SK-N-SH treated with all-trans-retinoic acid at 6 μM for 48 hours (cell line): ENCODE results near the gene TRIP6.
"Not testable (repeated sequence)": the region's sequence is repeated elsewhere in the genome, so short reads cannot be mapped to it uniquely, and the experiment has no call there.

ENCODE experiments used
- ATAC-seq: fragments of 200-7000 bp; cut with Tn5 transposase; 3 replicates; pipeline ENCODE4 v1.9.1; 2020; ENCODE audit warnings: mild to moderate bottlenecking, moderate library complexity
- ARNTL ChIP-seq: fragments of 450-650 bp; formaldehyde crosslinking; IDR thresholded peaks from 2 replicates; pipeline ENCODE4 v1.5.0; 2020; ENCODE audit warnings: low read depth, mild to moderate bottlenecking, moderate library complexity, borderline replicate concordance
- BACH2 ChIP-seq: fragments of 250-450 bp; sonication (Bioruptor Pico); IDR thresholded peaks from 2 replicates; pipeline ENCODE4 v1.9.0; 2021; ENCODE audit warnings: mild to moderate bottlenecking, borderline replicate concordance
- CREB5 ChIP-seq: fragments of 250-450 bp; sonication (Bioruptor Pico); IDR thresholded peaks from 2 replicates; pipeline ENCODE4 v1.5.1; 2020; ENCODE audit warnings: low read depth, mild to moderate bottlenecking, moderate library complexity
- CSDC2 ChIP-seq: fragments of 250-450 bp; sonication (Bioruptor Pico); IDR thresholded peaks from 2 replicates; pipeline ENCODE4 v1.5.0; 2020; ENCODE audit warnings: mild to moderate bottlenecking, moderate library complexity
- CSRNP3 ChIP-seq: fragments of 250-450 bp; sonication (Bioruptor Pico); IDR thresholded peaks from 2 replicates; pipeline ENCODE4 v1.5.1; 2021; ENCODE audit warnings: mild to moderate bottlenecking, moderate library complexity
- ESRRG ChIP-seq: fragments of 250-450 bp; sonication (Bioruptor Pico); IDR thresholded peaks from 2 replicates; pipeline ENCODE4 v1.6.1; 2021; ENCODE audit warnings: mild to moderate bottlenecking
- GLIS3 ChIP-seq: fragments of 250-450 bp; sonication (Bioruptor Pico); IDR thresholded peaks from 2 replicates; pipeline ENCODE4 v1.5.0; 2020; ENCODE audit warnings: mild to moderate bottlenecking, moderate library complexity
- ISL1 ChIP-seq: fragments of 250-450 bp; sonication (Bioruptor Pico); IDR thresholded peaks from 2 replicates; pipeline ENCODE4 v2.1.2; 2022; ENCODE audit warnings: mild to moderate bottlenecking, moderate library complexity
- PATZ1 ChIP-seq: fragments of 250-450 bp; sonication (Bioruptor Pico); IDR thresholded peaks from 2 replicates; pipeline ENCODE4 v1.8.0; 2020; ENCODE audit warnings: mild to moderate bottlenecking, moderate library complexity, borderline replicate concordance
- POU6F1 ChIP-seq: fragments of 250-450 bp; sonication (Bioruptor Pico); IDR thresholded peaks from 2 replicates; pipeline ENCODE4 v1.8.0; 2021; ENCODE audit warnings: low read depth, mild to moderate bottlenecking, moderate library complexity, borderline replicate concordance
- PPARA ChIP-seq: fragments of 250-450 bp; sonication (Bioruptor Pico); IDR thresholded peaks from 2 replicates; pipeline ENCODE4 v1.5.0; 2020; ENCODE audit warnings: mild to moderate bottlenecking, borderline replicate concordance
- RARB ChIP-seq: fragments of 250-450 bp; sonication (Bioruptor Pico); IDR thresholded peaks from 2 replicates; pipeline ENCODE4 v1.8.0; 2021; ENCODE audit warnings: mild to moderate bottlenecking, moderate library complexity
- SNAI2 ChIP-seq: fragments of 250-450 bp; sonication (Bioruptor Pico); IDR thresholded peaks from 2 replicates; pipeline ENCODE4 v1.5.0; 2020; ENCODE audit warnings: mild to moderate bottlenecking, moderate library complexity
- TOX ChIP-seq: fragments of 250-450 bp; sonication (Bioruptor Pico); IDR thresholded peaks from 2 replicates; pipeline ENCODE4 v1.8.0; 2021; ENCODE audit warnings: mild to moderate bottlenecking, moderate library complexity, borderline replicate concordance
- ZC3H10 ChIP-seq: fragments of 250-450 bp; sonication (Bioruptor Pico); IDR thresholded peaks from 2 replicates; pipeline ENCODE4 v1.5.1; 2021; ENCODE audit warnings: mild to moderate bottlenecking, moderate library complexity
- ZFP3 ChIP-seq: fragments of 250-450 bp; sonication (Bioruptor Pico); IDR thresholded peaks from 2 replicates; pipeline ENCODE4 v1.5.0; 2020; ENCODE audit warnings: mild to moderate bottlenecking, moderate library complexity
- ZFP30 ChIP-seq: fragments of 450-650 bp; formaldehyde crosslinking; IDR thresholded peaks from 2 replicates; pipeline ENCODE4 v1.5.0; 2022; ENCODE audit warnings: mild to moderate bottlenecking, moderate library complexity
- ZNF565 ChIP-seq: fragments of 450-650 bp; formaldehyde crosslinking; conservative IDR thresholded peaks from 2 replicates; pipeline ENCODE4 v1.5.0; 2020; ENCODE audit warnings: low read depth, mild to moderate bottlenecking, moderate library complexity
- ZNF8 ChIP-seq: fragments of 450-650 bp; formaldehyde crosslinking; IDR thresholded peaks from 2 replicates; pipeline ENCODE4 v1.5.0; 2020; ENCODE audit warnings: mild to moderate bottlenecking, moderate library complexity

The TRIP6 gene

GRCh38 chr7:100914208-100914878 lies 47.2 kb downstream of the TRIP6 start (continued):
- TF ChIP-seq POU6F1 (CRISPR knock-in tag) (no peak), ESRRG (CRISPR knock-in tag) (no peak), ISL1 (no peak), ZFP30 (no peak), PATZ1 (CRISPR knock-in tag) (no peak), SNAI2 (CRISPR knock-in tag) (no peak), ZC3H10 (CRISPR knock-in tag) (no peak), ARNTL (CRISPR knock-in tag) (no peak), CSRNP3 (CRISPR knock-in tag) (no peak), PPARA (no peak)

- ATAC-seq: no peak
- TF ChIP-seq GLIS3 (CRISPR knock-in tag) (no peak), ZNF565 (CRISPR knock-in tag) (no peak), ZC3H10 (CRISPR knock-in tag) (no peak), PATZ1 (CRISPR knock-in tag) (no peak), BACH2 (CRISPR knock-in tag) (no peak), CSDC2 (CRISPR knock-in tag) (no peak), CREB5 (no peak), ZFP3 (no peak), RARB (CRISPR knock-in tag) (no peak), CSRNP3 (CRISPR knock-in tag) (no peak), ZNF8 (CRISPR knock-in tag) (no peak), POU6F1 (CRISPR knock-in tag) (no peak), ESRRG (CRISPR knock-in tag) (no peak), SNAI2 (CRISPR knock-in tag) (no peak), TOX (CRISPR knock-in tag) (no peak), ZFP30 (no peak)
Observed at GRCh38 chr7:100914879-100915447, 47.8 kb downstream of the TRIP6 start.

- not testable (repeated sequence) for ATAC-seq
Observed at GRCh38 chr7:100919335-100919734, 52.1 kb downstream of the TRIP6 start.

GRCh38 chr7:100919779-100920437 lies 52.7 kb downstream of the TRIP6 start:
- ATAC-seq: not testable (repeated sequence)
